ENCODE measurements around the gene WBP11.

WBP11 gene

DNA sequence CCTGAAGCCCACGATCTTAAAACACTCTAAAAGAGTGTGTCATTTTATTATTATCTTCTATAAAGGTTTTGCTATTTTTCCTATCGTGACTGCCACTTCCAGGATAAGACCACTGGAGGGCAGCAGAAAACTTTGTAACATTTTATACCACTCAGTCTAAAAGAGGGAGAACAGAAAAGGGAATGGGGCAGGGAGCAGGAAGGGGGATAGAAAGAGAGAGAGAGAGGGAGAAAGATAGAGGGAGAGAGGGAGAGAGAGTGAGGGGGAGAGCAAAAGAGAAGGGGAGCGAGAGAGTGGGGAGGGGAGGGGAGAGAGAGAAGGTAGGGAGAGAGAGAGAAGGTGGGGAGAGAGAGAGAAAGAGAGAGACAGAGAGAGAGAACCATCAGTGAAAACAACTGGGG is 42.1 kb upstream of the WBP11 start:
- TF ChIP-seq, protein P1, sequence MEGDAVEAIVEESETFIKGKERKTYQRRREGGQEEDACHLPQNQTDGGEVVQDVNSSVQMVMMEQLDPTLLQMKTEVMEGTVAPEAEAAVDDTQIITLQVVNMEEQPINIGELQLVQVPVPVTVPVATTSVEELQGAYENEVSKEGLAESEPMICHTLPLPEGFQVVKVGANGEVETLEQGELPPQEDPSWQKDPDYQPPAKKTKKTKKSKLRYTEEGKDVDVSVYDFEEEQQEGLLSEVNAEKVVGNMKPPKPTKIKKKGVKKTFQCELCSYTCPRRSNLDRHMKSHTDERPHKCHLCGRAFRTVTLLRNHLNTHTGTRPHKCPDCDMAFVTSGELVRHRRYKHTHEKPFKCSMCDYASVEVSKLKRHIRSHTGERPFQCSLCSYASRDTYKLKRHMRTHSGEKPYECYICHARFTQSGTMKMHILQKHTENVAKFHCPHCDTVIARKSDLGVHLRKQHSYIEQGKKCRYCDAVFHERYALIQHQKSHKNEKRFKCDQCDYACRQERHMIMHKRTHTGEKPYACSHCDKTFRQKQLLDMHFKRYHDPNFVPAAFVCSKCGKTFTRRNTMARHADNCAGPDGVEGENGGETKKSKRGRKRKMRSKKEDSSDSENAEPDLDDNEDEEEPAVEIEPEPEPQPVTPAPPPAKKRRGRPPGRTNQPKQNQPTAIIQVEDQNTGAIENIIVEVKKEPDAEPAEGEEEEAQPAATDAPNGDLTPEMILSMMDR (IDR thresholded peaks at IDR 0.05; ENCODE audit: low read depth, low read length), result peak; percentile 67
- no peak for DNase-seq (ENCODE audit: extremely low read depth, low read depth)

DNA sequence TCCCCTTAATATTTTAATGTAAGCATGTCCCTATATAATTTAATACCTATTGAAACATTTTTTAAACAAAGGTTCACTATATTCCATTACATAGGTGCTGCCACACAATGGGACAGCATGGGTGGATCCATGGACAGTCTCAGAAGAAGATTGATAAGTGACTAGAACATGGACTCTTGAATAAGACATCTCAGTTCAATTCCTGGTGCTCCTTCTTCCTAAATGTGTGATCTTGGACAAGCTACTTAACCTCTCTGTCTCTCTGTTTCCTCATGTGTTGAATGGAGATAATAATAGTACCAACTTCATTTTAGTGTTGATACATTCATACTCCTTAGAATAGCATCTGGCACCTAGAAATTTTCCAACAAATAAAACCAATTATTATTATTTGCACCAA is 41.1 kb upstream of the WBP11 start:
- DNase-seq (ENCODE audit: extremely low read depth, low read depth), result no peak
- TF ChIP-seq, protein P1 (IDR thresholded peaks at IDR 0.05; ENCODE audit: low read depth, low read length), result no peak

DNA sequence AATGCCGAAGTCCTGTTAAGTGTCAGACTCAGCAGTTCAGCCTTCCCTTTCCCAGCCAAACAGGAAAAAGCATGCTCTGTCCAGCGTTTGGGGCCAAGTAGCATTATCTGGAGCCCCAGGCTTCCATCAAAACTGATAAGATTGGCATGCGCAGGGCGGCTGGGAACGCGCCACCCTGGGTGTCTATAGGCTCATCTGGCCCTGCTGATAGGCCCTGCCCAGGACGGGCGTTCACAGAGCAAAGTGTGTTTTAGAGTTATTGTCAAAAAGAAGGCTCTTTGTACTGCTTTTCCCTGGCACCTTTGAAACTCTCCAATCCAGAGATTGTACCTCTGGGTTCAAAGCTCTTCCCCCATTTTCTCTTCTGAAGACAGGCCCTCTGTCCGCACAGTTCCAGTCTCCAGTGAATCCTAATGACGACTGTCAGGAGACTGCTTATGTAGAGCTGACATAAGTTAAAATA is 40.2 kb upstream of the WBP11 start, which contains the start of gene ART4:
Gene ART4 (minus strand): TSS at position 102 of the 463 bp plus-strand sequence. CDS start 413 bp downstream, outside the sequence.
- no peak for DNase-seq (ENCODE audit: extremely low read depth, low read depth)
- TF ChIP-seq, protein P1 (IDR thresholded peaks at IDR 0.05; ENCODE audit: low read depth, low read length), result no peak

DNA sequence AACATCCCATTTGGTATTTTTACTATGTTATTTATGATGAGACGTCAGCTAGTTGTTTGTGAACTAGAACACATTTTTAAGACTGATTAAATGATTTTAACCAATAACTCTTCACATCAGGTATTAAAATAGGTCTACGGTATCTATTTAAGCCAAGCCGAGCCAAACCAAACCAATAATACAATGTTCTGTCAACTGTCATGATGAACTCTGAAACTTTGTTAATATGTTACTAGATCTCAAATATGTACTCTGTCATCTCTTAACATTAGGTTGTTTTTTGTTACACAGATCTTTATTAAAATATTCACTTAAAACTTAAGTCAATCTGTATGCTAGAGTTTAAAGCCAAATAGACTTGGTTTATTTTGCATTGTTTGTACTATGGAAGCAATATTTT is 39.0 kb upstream of the WBP11 start:
- TF ChIP-seq, protein P1 (IDR thresholded peaks at IDR 0.05; ENCODE audit: low read depth, low read length), result no peak
- no peak for DNase-seq (ENCODE audit: extremely low read depth, low read depth)

DNA sequence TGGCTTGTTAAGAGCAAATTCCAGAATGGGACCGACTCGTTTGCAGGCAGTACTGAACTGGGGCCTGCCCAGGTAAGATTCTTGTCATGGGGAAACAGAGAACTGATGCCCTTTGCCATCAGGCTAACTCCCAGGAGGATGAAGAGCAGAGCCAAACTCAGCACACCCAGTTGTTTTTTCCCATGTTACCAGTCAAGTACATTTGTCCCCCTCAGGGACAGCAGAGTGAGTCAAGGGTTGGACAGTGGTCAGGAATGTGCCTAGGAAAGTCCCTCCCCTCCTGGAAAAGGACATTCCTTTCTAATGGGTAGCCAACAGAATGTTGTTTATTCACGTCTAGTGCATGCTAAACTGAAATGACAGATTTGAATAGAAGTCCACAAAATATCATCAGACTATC is 38.5 kb upstream of the WBP11 start:
- TF ChIP-seq, protein P1 (IDR thresholded peaks at IDR 0.05; ENCODE audit: low read depth, low read length), result no peak
- no peak for DNase-seq (ENCODE audit: extremely low read depth, low read depth)

DNA sequence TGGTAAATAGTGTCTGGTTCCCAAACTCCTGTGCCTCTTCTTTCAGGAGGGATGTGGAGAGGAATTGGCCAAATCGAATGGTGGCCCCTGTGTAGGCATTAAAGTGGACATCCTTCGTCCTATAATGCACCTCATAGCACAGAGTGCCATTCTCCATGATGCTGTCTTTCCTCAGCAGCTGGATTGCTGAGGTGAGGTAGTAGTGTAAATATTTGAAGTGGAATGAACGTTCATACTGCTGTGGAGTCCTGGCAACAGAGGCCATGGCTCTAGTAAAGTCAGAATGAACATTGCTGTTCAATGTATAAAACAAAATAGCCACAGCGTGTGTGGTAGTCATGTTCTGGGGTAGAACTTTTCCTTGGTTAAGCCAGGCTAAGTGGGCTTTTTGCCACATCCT is 37.3 kb upstream of the WBP11 start:
- TF ChIP-seq, protein P1 (IDR thresholded peaks at IDR 0.05; ENCODE audit: low read depth, low read length), result no peak

DNA sequence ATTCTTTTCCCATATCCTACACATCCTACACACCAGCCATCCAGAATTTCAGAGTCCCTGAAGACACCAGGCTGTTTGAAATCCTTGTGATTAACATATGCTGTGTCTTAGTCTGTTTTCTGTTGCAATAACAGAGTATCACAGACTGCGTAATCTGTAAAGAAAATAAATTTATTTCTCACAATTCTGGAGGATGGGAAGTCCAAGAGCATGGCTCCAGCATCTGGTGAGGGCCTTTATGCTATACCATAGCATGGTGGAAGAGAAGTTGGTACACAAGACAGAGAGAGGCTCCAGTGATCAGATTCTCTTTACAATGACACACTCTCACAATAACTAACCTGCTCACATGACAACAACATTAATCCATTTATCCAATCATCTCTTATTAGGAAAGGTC is 36.0 kb upstream of the WBP11 start:
- no peak for DNase-seq (ENCODE audit: extremely low read depth, low read depth)
- TF ChIP-seq, protein P1 (IDR thresholded peaks at IDR 0.05; ENCODE audit: low read depth, low read length), result no peak

More for the DNA sequence above, 37.3 kb upstream of the WBP11 start:
- DNase-seq (ENCODE audit: extremely low read depth, low read depth), result no peak

All from AG09319 (cell line).